DOHH2 (cell line): ENCODE measurements around the gene TOX3.

ENCODE experiments used
- H3F3A ChIP-seq: fragments of 200-600 bp; sonication (generic), shearing (Covaris generic); 2 replicates; pipeline ENCODE4 v1.6.0; 2016; ENCODE audit warnings: antibody characterized with exemption, mild to moderate bottlenecking; ENCODE audit not compliant: control insufficient read depth, insufficient read depth
- H3K27ac ChIP-seq: fragments of 200-600 bp; sonication (generic); 2 replicates; pipeline ENCODE4 v1.5.1; 2014; ENCODE audit warnings: low read depth, mild to moderate bottlenecking, low read length, moderate library complexity
- H3K27me3 ChIP-seq: fragments of 200-600 bp; sonication (generic); 2 replicates; pipeline ENCODE4 v1.6.1; 2014; ENCODE audit warnings: mild to moderate bottlenecking, low read length, mixed read lengths; ENCODE audit not compliant: control insufficient read depth
- H3K36me3 ChIP-seq: fragments of 200-600 bp; sonication (generic); 2 replicates; pipeline ENCODE4 v1.6.1; 2014; ENCODE audit warnings: mild to moderate bottlenecking, low read length, moderate library complexity, mixed read lengths; ENCODE audit not compliant: control insufficient read depth
- H3K4me1 ChIP-seq: fragments of 200-600 bp; sonication (generic); 2 replicates; pipeline ENCODE4 v1.6.1; 2014; ENCODE audit warnings: mild to moderate bottlenecking, low read length, mixed read lengths; ENCODE audit not compliant: control insufficient read depth
- H3K4me2 ChIP-seq: fragments of 200-600 bp; sonication (generic); 2 replicates; pipeline ENCODE4 v1.6.0; 2014; ENCODE audit warnings: mild to moderate bottlenecking, low read length, moderate library complexity
- H3K4me3 ChIP-seq: fragments of 200-600 bp; sonication (generic); 2 replicates; pipeline ENCODE4 v1.5.1; 2014; ENCODE audit warnings: mild to moderate bottlenecking, low read length, mixed read lengths
- H3K79me2 ChIP-seq: fragments of 200-600 bp; sonication (generic); 2 replicates; pipeline ENCODE4 v1.6.1; 2014; ENCODE audit warnings: mild to moderate bottlenecking, low read length, mixed read lengths; ENCODE audit not compliant: control insufficient read depth
- H3K9me2 ChIP-seq: fragments of 200-600 bp; sonication (generic); replicated peaks from 2 replicates; pipeline ENCODE4 v1.6.1; 2014; ENCODE audit warnings: mild to moderate bottlenecking, low read length, mixed read lengths; ENCODE audit not compliant: control insufficient read depth
- H3K9me3 ChIP-seq: fragments of 200-600 bp; sonication (generic); 2 replicates; pipeline ENCODE4 v1.6.1; 2014; ENCODE audit warnings: antibody characterized with exemption, low read length, mixed read lengths; ENCODE audit not compliant: control insufficient read depth, insufficient read depth
- H4K20me1 ChIP-seq: fragments of 200-600 bp; sonication (generic); 2 replicates; pipeline ENCODE4 v1.6.0; 2014; ENCODE audit warnings: low read depth, mild to moderate bottlenecking, antibody characterized with exemption, low read length, moderate library complexity; ENCODE audit not compliant: control insufficient read depth, insufficient read depth
- EZH2phosphoT487 ChIP-seq: fragments of 200-600 bp; sonication (generic); IDR thresholded peaks from 2 replicates; pipeline ENCODE4 v1.6.1; 2017; ENCODE audit warnings: borderline replicate concordance, mild to moderate bottlenecking, antibody characterized with exemption, low read length, moderate library complexity, mixed read lengths
- TF ChIP-seq, protein P1 (sequence below): fragments of 200-600 bp; sonication (generic); IDR thresholded peaks from one replicate; pipeline ENCODE4 v1.5.1; 2014; ENCODE audit warnings: antibody characterized with exemption, mild to moderate bottlenecking, low read depth, low read length; ENCODE audit not compliant: poor library complexity, severe bottlenecking

The TOX3 gene

DNA sequence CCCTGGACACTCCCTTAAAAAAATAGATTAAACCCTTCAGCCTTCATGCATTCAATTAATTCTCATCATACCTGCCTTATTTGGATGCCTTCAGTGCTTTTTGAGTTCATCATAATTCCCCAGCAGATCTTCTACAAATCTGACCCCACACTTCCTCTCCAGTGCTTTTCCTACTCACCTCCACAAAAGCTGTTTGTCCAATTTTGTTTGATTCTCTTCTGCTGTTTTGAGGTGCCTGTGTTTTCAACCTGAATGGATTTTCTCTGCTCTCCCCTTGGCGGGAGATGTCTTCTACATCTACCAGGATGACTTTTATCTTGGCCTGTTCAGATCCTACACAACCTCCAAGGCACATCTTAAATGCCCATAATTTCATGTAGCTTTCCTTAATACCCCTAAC is 112.7 kb downstream of the TOX3 start:
- Histone ChIP-seq H3K27ac (no peak overlapping the region), H3K4me2 (no peak overlapping the region), H4K20me1 (no peaks in the 10 kb centered on the region), H3K4me1 (no peaks in the 10 kb centered on the region), H3K9me2 (no peaks in the 10 kb centered on the region), H3F3A (no peaks in the 10 kb centered on the region), H3K9me3 (no peaks in the 10 kb centered on the region), H3K36me3 (no peaks in the 10 kb centered on the region), H3K4me3 (no peak overlapping the region), H3K27me3 (no peaks in the 10 kb centered on the region), H3K79me2 (no peaks in the 10 kb centered on the region)
- TF ChIP-seq EZH2phosphoT487: no peak
- TF ChIP-seq, protein P1, sequence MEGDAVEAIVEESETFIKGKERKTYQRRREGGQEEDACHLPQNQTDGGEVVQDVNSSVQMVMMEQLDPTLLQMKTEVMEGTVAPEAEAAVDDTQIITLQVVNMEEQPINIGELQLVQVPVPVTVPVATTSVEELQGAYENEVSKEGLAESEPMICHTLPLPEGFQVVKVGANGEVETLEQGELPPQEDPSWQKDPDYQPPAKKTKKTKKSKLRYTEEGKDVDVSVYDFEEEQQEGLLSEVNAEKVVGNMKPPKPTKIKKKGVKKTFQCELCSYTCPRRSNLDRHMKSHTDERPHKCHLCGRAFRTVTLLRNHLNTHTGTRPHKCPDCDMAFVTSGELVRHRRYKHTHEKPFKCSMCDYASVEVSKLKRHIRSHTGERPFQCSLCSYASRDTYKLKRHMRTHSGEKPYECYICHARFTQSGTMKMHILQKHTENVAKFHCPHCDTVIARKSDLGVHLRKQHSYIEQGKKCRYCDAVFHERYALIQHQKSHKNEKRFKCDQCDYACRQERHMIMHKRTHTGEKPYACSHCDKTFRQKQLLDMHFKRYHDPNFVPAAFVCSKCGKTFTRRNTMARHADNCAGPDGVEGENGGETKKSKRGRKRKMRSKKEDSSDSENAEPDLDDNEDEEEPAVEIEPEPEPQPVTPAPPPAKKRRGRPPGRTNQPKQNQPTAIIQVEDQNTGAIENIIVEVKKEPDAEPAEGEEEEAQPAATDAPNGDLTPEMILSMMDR: no peak

DNA sequence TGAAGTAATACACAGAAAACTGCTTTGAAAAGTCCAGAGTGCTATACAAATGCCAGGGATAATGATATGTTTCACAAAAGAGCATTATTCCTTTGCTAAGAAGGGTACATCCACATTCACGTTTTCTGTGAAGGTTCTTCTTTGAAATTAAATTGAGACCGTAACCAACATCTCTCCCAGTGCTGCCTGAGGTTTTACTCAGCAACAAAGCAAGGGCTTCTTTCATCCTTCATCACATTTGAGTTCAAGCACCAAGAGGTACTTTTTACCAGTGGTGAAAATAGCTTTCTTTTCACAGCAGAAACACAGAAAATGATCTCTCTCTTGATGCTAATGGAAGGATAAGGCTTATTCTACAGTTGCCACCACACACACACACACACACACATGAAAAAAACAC is 113.3 kb downstream of the TOX3 start:
- Histone ChIP-seq H3K4me2 (no peak overlapping the region), H3F3A (no peaks in the 10 kb centered on the region), H4K20me1 (no peaks in the 10 kb centered on the region), H3K4me3 (no peak overlapping the region), H3K27ac (no peak overlapping the region), H3K27me3 (no peaks in the 10 kb centered on the region), H3K36me3 (no peaks in the 10 kb centered on the region), H3K9me3 (no peaks in the 10 kb centered on the region), H3K79me2 (no peaks in the 10 kb centered on the region), H3K9me2 (no peaks in the 10 kb centered on the region), H3K4me1 (no peaks in the 10 kb centered on the region)
- no peak for TF ChIP-seq EZH2phosphoT487
- TF ChIP-seq, protein P1: no peak

DNA sequence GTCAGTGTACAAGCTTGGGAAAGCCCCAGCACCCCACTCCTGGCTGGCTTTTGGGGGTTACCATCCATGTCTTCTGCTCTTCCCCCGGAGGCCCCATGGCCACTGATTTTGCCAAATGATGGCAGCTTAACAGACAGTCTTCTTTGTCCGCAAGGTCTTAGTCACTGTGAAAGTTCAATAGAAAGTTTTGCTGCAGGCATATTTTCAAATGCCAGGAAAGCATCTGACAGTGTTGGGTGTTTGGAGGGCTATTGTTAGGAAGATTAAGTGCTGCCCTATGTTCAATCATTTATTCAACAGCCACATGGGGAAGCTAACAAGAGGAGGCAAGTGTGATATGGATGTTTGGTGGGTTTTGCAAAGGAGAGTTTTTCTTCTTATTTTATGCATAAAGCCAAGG is 122.4 kb downstream of the TOX3 start:
- H3K4me2 ChIP-seq: no peak overlapping the region
- no peaks in the 10 kb centered on the region for H3K9me2 ChIP-seq
- no peak overlapping the region for H3K4me3 ChIP-seq
- H3F3A ChIP-seq: no peaks in the 10 kb centered on the region
- H3K27me3 ChIP-seq: no peaks in the 10 kb centered on the region
- no peaks in the 10 kb centered on the region for H3K4me1 ChIP-seq
- H4K20me1 ChIP-seq: no peaks in the 10 kb centered on the region
- H3K79me2 ChIP-seq: no peaks in the 10 kb centered on the region
- no peaks in the 10 kb centered on the region for H3K36me3 ChIP-seq
- no peak overlapping the region for H3K27ac ChIP-seq
- TF ChIP-seq, protein P1: no peak
- H3K9me3 ChIP-seq: no peaks in the 10 kb centered on the region

DNA sequence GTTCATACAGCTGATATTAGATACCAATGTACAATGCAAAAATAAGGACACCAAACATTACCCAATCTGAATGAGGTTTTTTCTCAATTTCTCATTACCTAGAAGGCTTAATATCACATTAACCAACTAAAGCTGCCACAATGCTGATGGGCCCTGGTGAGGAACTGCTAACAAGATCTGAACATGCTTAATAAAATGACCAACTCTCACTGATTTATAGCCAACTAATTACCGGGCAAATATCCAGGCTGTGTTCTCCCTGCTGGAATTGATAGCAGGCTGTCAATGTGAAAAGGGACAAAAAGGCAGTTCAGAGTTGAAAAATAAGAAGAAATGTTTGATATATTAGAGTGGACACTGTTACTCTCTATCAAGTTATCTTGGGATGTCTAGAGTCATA is 124.6 kb downstream of the TOX3 start:
- no peaks in the 10 kb centered on the region for H3K36me3 ChIP-seq
- H3K4me2 ChIP-seq: no peak overlapping the region
- TF ChIP-seq, protein P1: no peak
- TF ChIP-seq EZH2phosphoT487: no peak
- H3K4me1 ChIP-seq: no peaks in the 10 kb centered on the region
- no peaks in the 10 kb centered on the region for H3K9me3 ChIP-seq
- no peak overlapping the region for H3K27ac ChIP-seq
- H3F3A ChIP-seq: no peaks in the 10 kb centered on the region
- H3K4me3 ChIP-seq: no peak overlapping the region
- no peaks in the 10 kb centered on the region for H4K20me1 ChIP-seq
- H3K79me2 ChIP-seq: no peaks in the 10 kb centered on the region
- no peaks in the 10 kb centered on the region for H3K9me2 ChIP-seq
- H3K27me3 ChIP-seq: no peaks in the 10 kb centered on the region
